Loucy (cell line): ENCODE data around the gene C7.

ENCODE experiments used
- H2AFZ ChIP-seq: fragments of 200-600 bp; sonication (generic); 2 replicates; pipeline ENCODE4 v1.6.0; 2016; ENCODE audit warnings: antibody characterized with exemption, mild to moderate bottlenecking, low read length, moderate library complexity
- H3F3A ChIP-seq: fragments of 200-600 bp; 2 replicates; pipeline ENCODE4 v1.6.0; 2016; ENCODE audit warnings: antibody characterized with exemption, low read depth, mild to moderate bottlenecking
- H3K27me3 ChIP-seq: fragments of 200-600 bp; sonication (generic); 2 replicates; pipeline ENCODE4 v1.6.1; 2014; ENCODE audit warnings: low read length, mild to moderate bottlenecking; ENCODE audit not compliant: insufficient read depth, poor library complexity, severe bottlenecking
- H3K36me3 ChIP-seq: fragments of 200-600 bp; sonication (generic); 2 replicates; pipeline ENCODE4 v1.6.1; 2016; ENCODE audit warnings: low read length; ENCODE audit not compliant: insufficient read depth
- H3K4me1 ChIP-seq: fragments of 200-600 bp; sonication (generic); 2 replicates; pipeline ENCODE4 v1.5.1; 2014; ENCODE audit warnings: low read length, mild to moderate bottlenecking; ENCODE audit not compliant: insufficient read depth, poor library complexity, severe bottlenecking
- H3K4me2 ChIP-seq: fragments of 200-600 bp; sonication (generic); 2 replicates; pipeline ENCODE4 v1.6.0; 2014; ENCODE audit warnings: antibody characterized with exemption, low read length, low read depth, mild to moderate bottlenecking; ENCODE audit not compliant: poor library complexity, severe bottlenecking
- H3K4me3 ChIP-seq: fragments of 200-600 bp; sonication (generic); 2 replicates; pipeline ENCODE4 v1.5.1; 2014; ENCODE audit warnings: low read length, mild to moderate bottlenecking, mixed read lengths; ENCODE audit not compliant: poor library complexity, severe bottlenecking
- H3K79me2 ChIP-seq: fragments of 200-600 bp; sonication (generic); 2 replicates; pipeline ENCODE4 v1.6.1; 2014; ENCODE audit warnings: low read length; ENCODE audit not compliant: insufficient read depth
- H3K9ac ChIP-seq: fragments of 200-600 bp; sonication (generic); 2 replicates; pipeline ENCODE4 v1.6.0; 2014; ENCODE audit warnings: mild to moderate bottlenecking, low read depth, low read length, moderate library complexity; ENCODE audit not compliant: poor library complexity, severe bottlenecking
- H3K9me2 ChIP-seq: fragments of 200-600 bp; sonication (generic); replicated peaks from 2 replicates; pipeline ENCODE4 v1.6.1; 2016; ENCODE audit warnings: low read depth, low read length, mixed read lengths
- H3K9me3 ChIP-seq: fragments of 200-600 bp; sonication (generic); 2 replicates; pipeline ENCODE4 v1.6.1; 2014; ENCODE audit warnings: mild to moderate bottlenecking, antibody characterized with exemption, low read length, low read depth; ENCODE audit not compliant: insufficient read depth
- H4K20me1 ChIP-seq: fragments of 200-600 bp; sonication (generic); 2 replicates; pipeline ENCODE4 v1.6.0; 2014; ENCODE audit warnings: antibody characterized with exemption, low read length, mild to moderate bottlenecking; ENCODE audit not compliant: insufficient read depth, poor library complexity, severe bottlenecking
- EZH2phosphoT487 ChIP-seq: fragments of 200-600 bp; IDR thresholded peaks from 2 replicates; pipeline ENCODE4 v1.6.1; 2018; ENCODE audit warnings: antibody characterized with exemption, mild to moderate bottlenecking, moderate library complexity, borderline replicate concordance
- TF ChIP-seq, protein P1 (sequence below): fragments of 200-600 bp; sonication (generic); conservative IDR thresholded peaks from 2 replicates; pipeline ENCODE4 v1.5.1; 2014; ENCODE audit warnings: mild to moderate bottlenecking, antibody characterized with exemption, low read length

C7 gene

DNA sequence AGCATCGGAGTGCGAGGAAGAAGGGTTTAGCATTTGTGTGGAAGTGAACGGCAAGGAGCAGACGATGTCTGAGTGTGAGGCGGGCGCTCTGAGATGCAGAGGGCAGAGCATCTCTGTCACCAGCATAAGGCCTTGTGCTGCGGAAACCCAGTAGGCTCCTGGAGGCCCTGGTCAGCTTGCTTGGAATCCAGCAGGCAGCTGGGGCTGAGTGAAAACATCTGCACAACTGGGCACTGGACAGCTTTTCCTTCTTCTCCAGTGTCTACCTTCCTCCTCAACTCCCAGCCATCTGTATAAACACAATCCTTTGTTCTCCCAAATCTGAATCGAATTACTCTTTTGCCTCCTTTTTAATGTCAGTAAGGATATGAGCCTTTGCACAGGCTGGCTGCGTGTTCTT lies 72.1 kb downstream of the C7 start:
- Histone ChIP-seq H3K4me1 (no peaks in the 10 kb centered on the region), H3K9ac (no peak overlapping the region), H2AFZ (no peak overlapping the region), H3K79me2 (no peaks in the 10 kb centered on the region), H3K27me3 (no peaks in the 10 kb centered on the region), H3K36me3 (no peaks in the 10 kb centered on the region), H3K4me3 (no peak overlapping the region), H3K4me2 (no peak overlapping the region), H4K20me1 (no peaks in the 10 kb centered on the region), H3K9me2 (no peaks in the 10 kb centered on the region), H3F3A (no peaks in the 10 kb centered on the region), H3K9me3 (no peaks in the 10 kb centered on the region)
- TF ChIP-seq EZH2phosphoT487 = no peak
- TF ChIP-seq, protein P1, sequence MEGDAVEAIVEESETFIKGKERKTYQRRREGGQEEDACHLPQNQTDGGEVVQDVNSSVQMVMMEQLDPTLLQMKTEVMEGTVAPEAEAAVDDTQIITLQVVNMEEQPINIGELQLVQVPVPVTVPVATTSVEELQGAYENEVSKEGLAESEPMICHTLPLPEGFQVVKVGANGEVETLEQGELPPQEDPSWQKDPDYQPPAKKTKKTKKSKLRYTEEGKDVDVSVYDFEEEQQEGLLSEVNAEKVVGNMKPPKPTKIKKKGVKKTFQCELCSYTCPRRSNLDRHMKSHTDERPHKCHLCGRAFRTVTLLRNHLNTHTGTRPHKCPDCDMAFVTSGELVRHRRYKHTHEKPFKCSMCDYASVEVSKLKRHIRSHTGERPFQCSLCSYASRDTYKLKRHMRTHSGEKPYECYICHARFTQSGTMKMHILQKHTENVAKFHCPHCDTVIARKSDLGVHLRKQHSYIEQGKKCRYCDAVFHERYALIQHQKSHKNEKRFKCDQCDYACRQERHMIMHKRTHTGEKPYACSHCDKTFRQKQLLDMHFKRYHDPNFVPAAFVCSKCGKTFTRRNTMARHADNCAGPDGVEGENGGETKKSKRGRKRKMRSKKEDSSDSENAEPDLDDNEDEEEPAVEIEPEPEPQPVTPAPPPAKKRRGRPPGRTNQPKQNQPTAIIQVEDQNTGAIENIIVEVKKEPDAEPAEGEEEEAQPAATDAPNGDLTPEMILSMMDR = no peak

DNA sequence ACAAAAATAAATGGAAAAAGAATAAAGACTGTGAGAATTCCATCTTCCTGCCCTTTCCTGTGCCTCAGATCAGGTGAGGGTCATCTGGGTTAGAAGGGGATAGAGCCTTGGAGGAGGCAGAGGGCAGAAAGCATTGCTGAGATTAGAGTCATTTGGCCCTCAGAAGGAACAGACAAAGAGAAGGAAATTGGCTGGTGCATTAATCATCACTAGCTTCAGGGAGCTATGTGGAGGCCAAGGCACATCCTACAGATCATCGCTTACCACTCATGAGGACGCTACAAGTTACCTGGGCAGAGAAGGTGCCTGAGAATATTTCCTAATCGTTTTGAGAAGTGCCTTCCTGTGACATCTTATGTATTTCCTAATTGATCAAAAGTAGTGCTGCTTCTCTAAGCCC lies 74.5 kb downstream of the C7 start:
- Histone ChIP-seq H3K9me2 (no peaks in the 10 kb centered on the region), H3K79me2 (no peaks in the 10 kb centered on the region), H3K36me3 (no peaks in the 10 kb centered on the region), H3K4me2 (no peak overlapping the region), H3K9me3 (no peaks in the 10 kb centered on the region), H3K27me3 (no peaks in the 10 kb centered on the region), H3K4me1 (no peaks in the 10 kb centered on the region), H4K20me1 (no peaks in the 10 kb centered on the region), H3F3A (no peaks in the 10 kb centered on the region), H3K9ac (no peak overlapping the region), H3K4me3 (no peak overlapping the region), H2AFZ (no peak overlapping the region)
- TF ChIP-seq, protein P1 = no peak
- TF ChIP-seq EZH2phosphoT487 = no peak

DNA sequence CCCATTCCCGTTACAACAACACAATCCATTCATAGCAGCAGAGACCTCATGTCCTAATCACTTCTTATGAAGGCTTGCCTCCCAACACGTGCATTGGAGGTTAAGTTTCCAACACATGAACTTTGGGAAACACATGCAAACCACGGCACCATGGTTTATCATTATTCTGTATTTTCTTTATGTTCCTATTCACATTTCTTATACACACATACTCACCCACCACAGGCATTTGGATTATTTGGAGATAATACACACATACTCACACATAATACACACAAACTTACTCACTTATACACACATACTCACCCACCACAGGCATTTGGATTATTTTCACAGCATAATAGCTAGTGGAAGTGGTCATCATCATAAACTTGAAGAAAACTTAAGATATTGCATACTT lies 75.6 kb downstream of the C7 start:
- H3K4me3 ChIP-seq = no peak overlapping the region
- H3K9me2 ChIP-seq = no peaks in the 10 kb centered on the region
- no peaks in the 10 kb centered on the region for H4K20me1 ChIP-seq
- no peak overlapping the region for H2AFZ ChIP-seq
- H3K27me3 ChIP-seq = no peaks in the 10 kb centered on the region
- TF ChIP-seq, protein P1 = no peak
- no peak for TF ChIP-seq EZH2phosphoT487
- no peaks in the 10 kb centered on the region for H3K36me3 ChIP-seq
- no peaks in the 10 kb centered on the region for H3K9me3 ChIP-seq
- H3F3A ChIP-seq = no peaks in the 10 kb centered on the region
- no peaks in the 10 kb centered on the region for H3K4me1 ChIP-seq
- no peak overlapping the region for H3K4me2 ChIP-seq
- no peaks in the 10 kb centered on the region for H3K79me2 ChIP-seq
- H3K9ac ChIP-seq = no peak overlapping the region
